Neural progenitor cell (in vitro differentiated cells): Measurements from ENCODE around the gene SKA3.
"Not testable (repeated sequence)": the region's sequence is repeated elsewhere in the genome, so short reads cannot be mapped to it uniquely, and the experiment has no call there.

Source experiments
- EZH2phosphoT487 ChIP-seq: fragments of 200-600 bp; sonication (generic); IDR thresholded peaks from 2 replicates; pipeline ENCODE4 v1.6.1; 2017; ENCODE audit warnings: antibody characterized with exemption
- TF ChIP-seq, protein P1 (sequence below): fragments of 200-600 bp; sonication (generic); IDR thresholded peaks from 2 replicates; pipeline ENCODE4 v1.5.1; 2017; ENCODE audit warnings: antibody characterized with exemption, mild to moderate bottlenecking

DNA sequence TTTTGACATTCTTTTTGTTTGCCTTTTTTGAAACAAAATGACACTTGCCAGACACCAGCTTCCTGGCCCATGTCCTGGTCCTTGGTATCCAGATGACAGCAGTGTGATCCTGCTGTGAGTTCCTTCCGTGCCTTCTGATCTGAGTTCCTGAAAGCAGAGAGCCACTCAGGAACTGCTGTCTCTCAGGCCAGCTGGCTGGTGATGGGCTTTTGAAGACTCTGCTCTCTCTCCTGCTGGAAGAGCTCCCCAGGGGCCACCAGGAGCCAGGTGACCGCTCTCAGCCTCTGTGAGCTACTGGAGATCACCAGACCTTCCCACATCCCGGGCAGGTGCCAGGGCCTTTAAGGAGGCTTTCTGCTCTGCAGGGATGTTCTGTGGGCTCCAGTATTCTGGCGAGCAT, 22.0 kb upstream of the SKA3 start:
- TF ChIP-seq, protein P1, sequence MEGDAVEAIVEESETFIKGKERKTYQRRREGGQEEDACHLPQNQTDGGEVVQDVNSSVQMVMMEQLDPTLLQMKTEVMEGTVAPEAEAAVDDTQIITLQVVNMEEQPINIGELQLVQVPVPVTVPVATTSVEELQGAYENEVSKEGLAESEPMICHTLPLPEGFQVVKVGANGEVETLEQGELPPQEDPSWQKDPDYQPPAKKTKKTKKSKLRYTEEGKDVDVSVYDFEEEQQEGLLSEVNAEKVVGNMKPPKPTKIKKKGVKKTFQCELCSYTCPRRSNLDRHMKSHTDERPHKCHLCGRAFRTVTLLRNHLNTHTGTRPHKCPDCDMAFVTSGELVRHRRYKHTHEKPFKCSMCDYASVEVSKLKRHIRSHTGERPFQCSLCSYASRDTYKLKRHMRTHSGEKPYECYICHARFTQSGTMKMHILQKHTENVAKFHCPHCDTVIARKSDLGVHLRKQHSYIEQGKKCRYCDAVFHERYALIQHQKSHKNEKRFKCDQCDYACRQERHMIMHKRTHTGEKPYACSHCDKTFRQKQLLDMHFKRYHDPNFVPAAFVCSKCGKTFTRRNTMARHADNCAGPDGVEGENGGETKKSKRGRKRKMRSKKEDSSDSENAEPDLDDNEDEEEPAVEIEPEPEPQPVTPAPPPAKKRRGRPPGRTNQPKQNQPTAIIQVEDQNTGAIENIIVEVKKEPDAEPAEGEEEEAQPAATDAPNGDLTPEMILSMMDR = not testable (repeated sequence)
- not testable (repeated sequence) for TF ChIP-seq EZH2phosphoT487
